22Rv1 (cell line): ENCODE measurements around the gene NTNG1.

Source experiments
- CTCF ChIP-seq: fragments of 450-650 bp; IDR thresholded peaks from 2 replicates; pipeline ENCODE4 v1.5.1; 2017; ENCODE audit warnings: mild to moderate bottlenecking
- ZFX ChIP-seq: fragments of 450-650 bp; IDR thresholded peaks from 2 replicates; pipeline ENCODE4 v1.6.1; 2017; ENCODE audit warnings: antibody characterized with exemption, borderline replicate concordance

DNA sequence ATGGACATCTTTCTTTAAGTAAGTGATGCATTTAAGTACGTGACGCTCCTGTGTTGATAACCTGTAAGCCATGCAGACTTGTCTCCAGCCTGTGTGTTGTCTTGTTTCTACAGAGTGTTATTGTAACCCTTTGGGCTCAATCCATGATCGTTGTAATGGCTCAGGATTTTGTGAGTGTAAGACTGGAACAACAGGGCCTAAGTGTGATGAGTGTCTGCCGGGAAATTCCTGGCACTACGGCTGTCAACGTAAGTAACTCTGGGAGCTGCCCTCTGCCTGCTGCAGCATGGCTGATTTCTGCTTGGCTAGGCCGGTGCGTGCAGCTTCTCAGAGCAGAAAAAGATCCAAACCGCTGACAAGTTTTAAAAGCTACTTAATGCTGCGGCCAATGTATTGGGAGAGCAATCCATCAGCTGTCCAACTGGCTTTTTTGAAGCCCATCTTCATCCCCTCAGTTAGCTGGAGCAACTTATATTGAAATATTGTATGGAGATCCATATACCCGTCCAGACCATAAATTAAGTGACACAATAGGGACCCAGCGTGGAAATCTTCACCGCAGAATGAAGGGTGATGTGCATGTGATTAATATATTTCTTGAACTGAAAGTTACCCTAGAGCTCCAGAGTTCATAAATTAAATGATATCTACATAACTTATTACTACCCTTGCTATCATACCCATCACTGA, 295.9 kb downstream of the NTNG1 start:
- TF ChIP-seq ZFX (no peak), CTCF (no peak)
